HG03175 (cell line): ENCODE data around the gene RGS3.

Source experiments
- ATAC-seq: cut with Tn5 transposase; IDR thresholded peaks from one replicate; pipeline ENCODE4 v1.9.1; 2021; ENCODE audit warnings: mild to moderate bottlenecking, moderate library complexity; ENCODE audit not compliant: unreplicated experiment

RGS3 gene

DNA sequence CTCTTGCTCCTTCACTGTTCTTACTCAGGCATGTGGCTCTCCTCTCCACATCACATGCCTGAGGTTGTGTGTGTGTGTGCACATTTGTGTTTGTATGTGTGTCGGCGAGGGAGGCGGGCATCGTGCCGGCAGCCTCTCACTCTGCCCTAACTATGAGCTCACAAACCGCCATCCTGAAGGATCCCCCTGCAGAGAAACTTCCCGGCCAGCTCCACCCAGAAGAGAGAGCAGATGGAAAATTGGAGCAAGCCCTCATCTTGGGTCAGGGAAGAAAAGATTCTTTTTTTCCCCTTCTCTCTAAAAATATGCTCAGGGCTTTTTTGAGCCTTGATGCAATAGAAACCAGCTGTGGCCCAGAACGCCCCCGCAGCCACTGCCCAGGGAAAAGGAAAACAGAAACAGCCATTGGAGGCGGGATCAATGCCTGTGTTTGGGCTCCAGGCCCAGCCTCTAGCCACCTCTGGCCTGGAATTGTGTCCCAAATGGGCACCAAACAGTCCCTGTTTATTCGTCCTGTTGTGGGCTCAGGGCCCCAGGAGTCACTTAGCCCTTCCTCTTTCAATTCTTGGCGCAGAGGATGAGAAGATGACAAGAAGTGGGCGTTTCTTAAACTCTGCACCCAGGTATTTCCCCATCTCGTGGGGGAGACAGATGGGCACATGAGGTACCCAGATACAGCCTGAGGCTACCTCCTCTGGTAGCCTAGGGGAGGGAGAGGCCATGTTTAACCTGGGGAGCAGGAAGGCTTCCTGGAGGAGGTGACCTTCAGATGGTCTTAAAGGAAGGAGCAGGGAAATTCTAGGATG lies 151.5 kb downstream of the RGS3 start:
- no peak for ATAC-seq

DNA sequence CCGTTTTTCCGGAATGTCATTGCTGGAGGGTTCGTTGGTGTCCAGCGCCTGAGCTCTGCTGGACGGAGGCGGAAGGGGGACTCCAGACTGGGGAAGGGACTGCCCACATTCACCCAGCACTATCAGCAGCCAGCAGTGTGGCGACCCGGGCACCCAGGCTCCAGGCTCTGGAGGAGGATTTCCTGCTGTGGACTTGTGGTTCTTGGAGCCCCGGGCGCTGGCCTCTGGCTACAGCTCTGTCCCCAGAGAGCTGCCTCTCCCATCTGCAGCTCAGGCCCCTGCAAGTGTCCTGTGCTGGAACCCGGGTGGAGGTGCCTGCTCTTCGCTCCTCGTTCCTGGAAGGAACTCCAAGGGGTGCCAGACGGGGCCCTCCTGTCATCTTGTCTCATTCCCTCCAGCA lies 152.6 kb downstream of the RGS3 start:
- ATAC-seq: no peak

DNA sequence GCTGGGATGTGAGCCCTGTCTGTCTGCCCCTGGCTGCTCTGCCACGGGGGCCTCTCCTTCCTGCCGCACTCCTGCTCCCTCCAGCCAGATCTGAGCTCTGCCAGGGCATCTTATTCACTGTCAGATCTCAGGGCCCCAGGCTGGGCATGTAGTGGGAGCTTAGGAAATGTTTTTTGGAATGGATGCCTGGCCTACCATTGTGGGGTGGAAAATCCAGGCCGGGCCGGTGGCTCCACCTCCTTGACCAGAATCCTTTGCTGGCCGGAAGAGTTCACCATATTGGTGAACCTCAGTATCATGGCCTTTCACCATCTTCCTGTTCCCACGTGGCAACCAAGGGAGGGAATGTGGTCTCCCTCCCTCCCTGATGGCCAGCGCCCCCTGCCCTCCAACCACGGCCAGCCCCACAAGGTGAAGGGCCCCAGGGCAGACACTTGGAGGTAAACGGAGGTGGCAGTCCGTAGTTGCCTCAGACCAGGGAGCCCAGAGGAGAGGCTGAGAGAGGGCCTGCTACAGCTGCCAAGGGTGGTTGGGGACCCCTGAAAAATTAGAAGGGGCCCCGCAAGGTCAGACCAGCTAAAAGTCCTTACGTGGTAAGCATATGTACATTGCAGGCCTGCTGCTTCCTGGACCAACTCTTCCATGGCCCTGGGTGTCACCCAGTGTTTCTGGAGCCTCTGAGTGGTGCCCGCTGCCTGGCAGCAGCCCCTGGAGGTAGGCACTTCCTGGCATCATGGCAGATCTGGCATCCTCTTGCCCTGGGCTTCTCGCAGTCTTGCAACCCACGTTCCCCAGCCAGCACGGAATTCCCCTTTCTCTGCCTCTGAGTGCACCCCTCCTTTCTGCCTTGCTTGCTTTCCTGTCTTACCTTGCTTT lies 153.3 kb downstream of the RGS3 start:
- ATAC-seq: no peak

DNA sequence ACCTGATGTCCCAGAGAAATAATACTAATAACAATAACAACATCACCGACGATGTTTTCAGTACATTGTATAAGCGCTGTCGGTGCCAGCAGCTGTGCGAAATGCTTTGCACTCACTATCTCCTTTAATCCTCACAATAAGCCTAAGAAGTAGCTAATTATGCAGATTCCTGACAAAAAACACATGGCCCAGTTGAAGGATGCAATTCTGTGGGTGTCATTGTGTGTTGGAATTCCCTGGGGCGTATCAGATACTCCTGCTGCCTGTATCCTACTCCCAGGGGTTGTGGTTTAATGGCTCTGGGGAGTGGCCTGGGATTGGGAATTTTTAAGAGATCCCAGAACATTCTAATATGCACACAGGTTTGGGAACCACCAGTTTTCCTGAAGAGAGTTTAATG lies 154.0 kb downstream of the RGS3 start:
- ATAC-seq: no peak

DNA sequence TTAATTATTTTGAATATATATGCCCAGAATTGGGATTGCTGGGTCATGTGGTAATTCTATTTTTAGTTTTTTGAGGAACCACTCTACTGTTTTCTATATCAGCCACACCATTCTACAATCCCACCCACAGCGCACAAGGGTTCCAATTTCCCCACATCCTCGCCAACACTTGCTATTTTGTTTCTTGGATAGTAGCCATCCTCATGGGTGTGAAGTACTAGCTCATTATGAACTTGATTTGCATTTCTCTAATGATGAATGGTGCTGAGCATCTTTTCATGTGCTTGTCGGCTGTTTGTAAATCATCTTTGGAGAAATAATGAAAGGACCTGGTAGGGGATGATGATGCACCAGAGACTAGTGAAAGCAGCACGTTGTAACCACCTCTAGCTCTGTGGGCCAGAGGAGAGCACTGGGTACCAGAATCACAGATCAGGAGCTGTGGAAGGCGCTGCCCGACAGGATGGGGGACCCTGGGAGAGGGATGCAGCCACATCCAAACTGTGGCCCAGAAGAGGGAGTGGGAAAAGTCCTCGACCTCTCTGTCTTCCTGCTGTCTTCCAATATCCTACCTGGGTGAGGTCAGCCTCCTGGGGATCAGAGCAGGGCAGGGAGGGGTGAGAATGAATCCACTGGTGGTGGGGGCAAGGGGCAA lies 155.4 kb downstream of the RGS3 start:
- no peak for ATAC-seq

DNA sequence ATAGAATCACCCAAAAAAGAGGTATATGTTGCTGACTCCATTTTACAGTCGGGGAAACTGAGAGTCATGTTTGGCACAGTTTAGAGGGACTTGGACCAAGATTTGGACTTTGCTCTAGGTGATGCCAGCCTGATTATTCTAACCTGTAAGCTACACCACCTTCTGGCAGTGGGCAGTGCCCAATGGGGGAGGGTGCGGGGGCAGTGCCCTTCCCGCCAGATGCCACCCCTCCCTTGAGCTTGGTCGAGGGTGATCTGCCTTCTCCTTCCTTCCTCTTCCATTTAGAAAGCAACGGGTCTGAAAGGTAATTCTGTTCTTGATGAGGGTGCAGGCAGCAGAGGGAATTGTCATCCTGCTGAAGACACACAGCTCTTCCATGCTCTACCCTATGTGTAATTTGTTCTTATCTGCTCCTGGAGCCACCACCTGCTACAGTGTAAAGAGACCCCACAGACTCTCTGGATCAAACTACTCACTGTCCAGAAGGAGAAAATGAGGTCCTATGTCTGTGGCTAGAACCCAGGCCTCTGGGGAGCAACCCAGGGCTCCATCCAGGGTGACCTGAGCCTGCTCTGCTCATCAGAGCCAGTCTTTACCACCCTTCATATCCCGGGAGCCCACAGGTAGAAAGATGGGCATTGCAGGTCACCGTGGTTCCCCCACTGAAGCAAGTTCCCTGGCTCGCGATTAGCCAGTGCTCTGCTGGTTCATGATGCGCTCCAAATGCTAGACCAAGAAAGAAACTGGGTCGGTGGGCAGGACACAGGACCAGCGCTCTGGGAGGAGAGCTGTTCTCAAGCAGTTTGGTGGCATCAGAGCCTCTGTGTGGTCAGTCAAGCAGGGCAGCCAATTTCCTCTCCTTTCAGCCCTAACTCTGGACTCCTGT lies 156.2 kb downstream of the RGS3 start:
- ATAC-seq: no peak

DNA sequence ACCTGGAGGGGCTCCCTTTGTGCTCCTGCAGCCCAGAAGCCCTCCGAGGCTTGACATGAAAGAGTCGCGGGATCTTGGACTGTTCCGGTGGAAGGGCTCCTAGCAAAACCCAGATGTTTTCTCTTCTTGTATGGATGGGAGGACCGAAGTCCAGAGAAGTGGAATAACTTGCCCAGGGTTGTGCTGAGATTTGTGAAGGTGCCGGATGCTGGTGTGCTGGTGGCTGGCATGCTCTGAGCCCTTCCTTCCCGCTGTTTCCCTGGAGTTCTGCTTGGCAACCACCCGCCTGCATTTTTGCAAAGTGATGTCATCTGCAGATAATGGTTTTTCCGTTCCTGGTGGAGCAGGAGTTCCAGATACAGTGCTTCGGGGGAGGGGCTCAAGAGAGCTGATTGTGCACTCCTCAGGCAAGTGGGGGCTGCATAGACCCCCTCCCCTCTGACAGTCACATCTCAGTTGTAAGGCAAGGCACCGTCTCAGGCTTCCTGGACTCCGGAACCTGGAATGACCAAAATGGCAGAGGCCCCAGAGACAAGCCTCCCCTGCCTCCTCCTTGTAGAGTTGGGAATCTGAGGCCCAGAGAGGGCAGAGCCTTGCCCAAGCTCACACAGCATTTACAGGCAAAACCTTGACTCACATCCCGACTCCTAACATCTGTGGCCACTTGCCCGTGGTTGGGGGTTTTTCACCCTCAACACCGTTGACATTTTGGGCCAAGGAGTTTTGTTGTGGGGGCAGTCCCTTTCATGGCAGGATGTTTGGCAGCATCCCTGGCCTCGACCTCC lies 157.0 kb downstream of the RGS3 start:
- ATAC-seq: no peak

DNA sequence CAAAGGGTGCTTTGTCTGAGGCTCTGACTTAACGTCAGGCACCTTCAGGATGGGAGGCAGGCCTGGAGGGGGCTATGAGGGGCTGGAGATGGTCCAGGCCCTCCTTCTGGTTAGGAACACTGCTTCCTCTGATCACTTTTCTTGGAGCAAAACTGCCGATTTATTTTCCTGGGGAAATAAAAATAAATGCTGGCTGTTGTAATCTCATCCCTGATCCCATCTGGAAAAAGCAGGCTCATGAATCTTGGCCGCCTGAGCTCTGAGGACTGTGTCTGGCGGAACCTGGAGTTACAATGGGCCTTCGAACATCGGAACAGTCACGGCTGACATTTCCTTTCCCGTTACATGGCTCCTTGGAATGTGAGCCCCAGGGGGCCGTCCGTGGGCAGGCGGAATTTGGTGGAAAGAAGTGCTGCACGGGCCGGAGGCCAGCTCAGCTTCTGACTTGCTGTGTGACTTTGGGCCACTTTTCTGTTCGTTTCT lies 157.8 kb downstream of the RGS3 start:
- ATAC-seq: no peak

DNA sequence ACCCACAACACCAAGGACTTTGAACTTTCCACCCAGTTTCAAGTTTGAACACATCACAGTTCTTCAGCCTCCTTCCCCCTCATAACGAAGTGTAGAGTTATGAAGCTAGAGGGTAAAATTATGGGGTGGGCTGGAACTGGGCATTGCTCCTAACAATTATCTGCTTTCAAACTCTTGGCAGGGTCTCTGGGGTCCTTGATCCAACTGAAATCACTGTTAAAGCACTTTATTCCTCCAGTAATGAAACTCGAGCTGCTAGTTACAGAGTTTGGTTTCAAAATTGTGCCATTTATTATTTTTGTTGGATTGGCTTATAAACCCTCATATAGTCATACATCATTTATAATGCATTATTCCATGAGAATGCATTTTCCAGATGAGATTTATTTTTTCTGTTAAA lies 158.5 kb downstream of the RGS3 start:
- ATAC-seq: no peak

DNA sequence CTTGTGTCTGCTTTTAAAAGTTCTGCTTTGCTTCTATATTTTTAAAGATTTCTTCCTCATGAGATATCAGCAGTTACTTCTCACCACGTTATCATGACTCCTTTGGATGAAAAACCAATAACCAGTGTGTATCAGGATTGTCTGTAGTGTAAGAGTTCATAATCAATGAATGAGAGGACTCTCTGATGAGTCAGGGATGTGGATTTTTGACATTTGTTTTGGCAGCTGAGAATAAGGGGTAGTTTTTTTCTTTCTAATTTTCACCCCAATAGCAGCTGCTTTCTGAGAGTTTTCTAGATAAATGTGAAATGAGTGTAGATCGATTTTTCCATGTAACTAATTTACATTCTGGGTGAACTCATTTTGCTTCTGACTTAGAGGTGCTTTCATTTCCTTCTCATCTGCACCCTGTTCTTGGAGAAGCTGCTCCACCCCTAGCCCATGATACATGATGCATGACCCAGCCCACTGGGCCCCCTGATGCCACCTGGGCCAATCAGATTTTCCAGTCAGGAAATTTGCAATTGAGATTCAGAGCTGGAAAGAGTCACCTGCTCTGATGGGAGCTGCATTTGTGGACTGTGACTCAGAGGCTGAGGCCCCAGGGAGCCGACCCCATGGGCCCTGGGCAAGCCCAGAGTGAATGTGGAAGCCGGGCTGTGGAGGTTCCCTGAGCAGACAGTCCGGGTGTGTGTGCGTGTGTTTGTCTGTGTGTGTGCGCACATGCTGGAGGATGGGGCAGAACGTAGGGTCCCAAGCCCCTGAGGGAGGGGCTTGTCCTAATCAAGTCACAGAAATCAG lies 159.3 kb downstream of the RGS3 start:
- ATAC-seq: peak; percentile 80

DNA sequence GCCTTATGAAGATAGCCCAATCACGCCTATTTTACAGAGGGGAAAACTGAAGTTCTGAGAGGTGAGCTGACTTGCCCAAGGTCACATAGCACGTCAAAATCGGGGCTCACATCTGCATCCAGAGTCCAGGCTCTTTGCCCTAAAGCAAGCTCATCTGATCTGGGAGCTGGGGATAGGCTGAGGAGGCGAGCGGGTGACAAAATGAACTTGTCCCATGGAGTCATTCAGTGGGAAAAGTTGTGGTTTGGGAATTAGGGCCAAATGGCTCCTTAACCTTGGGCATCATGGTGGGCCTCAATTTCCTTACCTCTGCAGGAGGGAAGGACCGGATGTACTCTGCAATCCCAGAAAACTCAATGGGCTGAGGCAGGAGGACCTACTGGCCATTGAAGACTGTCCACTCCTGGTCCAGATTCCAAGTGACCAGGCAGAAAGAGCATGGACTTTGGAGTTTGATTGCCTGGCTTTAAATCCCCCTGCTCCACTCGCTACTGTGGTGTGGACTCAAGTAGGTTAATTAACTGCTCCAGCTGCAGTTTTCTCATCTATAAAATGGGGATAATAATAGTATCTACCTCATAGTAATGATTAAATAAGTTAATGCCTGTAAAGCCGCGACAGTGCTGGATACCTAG lies 160.4 kb downstream of the RGS3 start:
- ATAC-seq: no peak

DNA sequence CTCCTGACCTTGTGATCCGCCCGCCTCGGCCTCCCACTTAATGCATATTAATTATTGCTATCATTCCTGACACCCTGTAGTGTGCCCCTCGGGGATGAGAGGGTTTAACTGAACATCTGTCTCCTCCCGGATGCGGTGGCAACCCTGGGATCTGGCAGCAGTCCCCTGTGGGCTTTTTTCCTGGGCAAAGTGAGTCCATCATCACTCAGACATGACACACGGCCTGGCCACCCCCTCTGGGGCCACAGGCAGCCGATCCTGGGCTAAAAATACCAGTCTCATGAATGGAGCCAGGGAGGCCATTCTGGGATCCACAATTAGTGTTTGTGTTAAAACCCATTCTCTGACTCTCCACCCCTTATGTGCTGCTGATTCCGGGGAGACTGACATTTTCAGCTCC lies 161.2 kb downstream of the RGS3 start:
- no peak for ATAC-seq

DNA sequence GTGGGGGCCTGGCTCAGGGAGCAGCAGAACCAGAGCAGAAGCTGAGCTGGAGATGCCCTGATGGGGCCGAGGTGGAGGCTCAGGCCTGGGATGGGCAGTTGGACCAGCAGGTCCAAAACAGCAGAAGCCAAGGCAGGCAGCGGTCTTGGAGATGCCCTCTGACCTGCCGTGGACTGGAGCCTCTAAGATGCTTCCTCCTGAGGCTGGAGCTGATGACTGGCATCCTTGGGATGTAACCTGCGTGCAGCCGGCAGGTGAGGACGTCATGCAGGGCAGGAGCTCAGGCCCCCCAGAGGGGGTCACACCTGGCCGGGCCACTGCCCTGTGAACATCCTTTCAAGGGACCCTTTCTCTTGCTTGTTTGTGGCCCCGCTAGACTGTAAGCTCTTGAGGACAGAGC lies 162.0 kb downstream of the RGS3 start:
- ATAC-seq: no peak

DNA sequence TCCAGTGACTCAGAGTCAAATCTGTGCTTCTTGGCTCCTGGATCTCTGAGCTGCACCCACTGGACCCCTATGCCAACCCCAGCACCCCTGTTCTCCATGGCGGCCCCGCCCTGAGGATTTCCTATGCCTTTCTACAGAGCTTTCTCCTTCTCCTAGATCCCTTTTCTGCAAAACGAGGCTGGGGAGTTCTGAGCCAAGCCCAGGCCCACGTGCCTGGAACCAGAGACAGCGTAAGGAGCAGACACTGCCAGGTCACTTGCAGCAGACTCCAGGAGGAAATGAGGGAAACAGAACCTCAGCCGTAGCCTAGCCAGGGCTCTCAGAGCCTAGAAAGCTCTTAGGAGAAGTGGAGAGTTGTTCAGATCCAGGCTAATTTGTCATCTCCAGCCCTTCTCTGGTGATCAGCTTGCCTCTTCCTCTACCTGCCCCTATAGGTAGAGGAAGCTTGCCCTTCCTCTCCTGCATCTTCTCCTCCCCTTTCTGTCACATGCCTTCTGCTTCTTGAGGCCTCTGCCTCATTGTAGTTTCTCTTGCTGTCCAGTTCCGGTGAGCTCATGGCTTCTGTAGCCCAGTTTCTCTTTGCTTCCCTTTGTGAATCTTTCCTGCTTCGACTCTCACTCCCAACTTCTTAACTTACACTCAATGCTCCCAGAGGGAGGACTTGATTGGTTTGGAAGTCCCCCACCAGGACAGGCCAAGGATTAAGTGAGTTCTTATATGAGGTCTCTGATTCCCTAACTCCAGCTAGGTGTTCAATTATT lies 163.4 kb downstream of the RGS3 start:
- no peak for ATAC-seq

DNA sequence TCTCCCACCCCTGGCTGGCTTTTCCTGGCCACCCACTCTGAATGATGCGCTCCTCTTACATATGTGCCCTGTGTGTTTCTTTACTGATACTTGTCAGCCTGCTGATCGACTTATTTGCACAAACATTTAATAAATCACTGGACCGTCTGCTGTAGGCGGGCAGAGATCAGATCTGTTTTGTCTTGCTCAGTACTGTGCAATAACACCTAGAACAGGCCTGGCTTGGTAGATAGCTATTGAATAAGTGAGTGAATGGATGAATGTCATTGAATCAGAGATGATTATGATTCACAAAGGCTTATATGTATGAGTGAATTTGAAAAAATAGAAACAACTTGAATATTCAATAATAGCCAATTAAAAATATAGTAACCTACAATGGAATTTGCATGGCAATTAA lies 165.1 kb downstream of the RGS3 start:
- ATAC-seq: no peak

DNA sequence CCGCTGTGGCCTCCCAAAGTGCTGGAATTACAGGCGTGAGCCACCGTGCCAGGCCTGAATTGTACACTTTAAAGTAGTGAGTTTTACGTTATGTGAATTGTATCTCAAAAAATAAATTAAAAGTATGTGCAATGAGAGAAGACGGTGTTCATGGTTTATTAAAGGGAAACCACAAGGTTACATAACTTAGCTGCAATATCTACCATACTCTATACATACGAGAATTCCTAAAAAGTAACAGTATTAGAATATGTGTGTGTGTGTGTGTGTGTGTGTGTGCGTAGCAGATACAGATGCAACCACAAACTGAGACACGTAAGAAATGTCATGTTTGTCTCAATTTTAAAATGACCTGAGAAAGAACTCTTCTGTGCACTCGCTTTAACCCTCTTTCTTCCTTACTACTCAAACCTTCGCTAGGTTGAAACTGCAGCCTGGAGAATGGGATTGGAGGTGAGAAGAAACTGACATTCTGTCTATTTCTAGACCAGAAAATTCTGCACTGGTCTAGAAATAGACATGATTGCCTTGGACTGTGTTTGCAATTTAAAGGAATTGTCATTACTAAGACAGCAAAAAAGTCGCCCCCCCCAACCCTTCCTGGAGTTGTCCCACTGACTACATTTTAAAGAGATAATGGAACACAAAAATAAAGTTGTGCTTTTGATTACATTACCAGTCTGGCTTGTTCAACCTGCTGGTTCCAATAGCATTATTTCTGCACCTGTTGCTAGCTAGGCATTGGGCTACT lies 167.0 kb downstream of the RGS3 start:
- no peak for ATAC-seq

DNA sequence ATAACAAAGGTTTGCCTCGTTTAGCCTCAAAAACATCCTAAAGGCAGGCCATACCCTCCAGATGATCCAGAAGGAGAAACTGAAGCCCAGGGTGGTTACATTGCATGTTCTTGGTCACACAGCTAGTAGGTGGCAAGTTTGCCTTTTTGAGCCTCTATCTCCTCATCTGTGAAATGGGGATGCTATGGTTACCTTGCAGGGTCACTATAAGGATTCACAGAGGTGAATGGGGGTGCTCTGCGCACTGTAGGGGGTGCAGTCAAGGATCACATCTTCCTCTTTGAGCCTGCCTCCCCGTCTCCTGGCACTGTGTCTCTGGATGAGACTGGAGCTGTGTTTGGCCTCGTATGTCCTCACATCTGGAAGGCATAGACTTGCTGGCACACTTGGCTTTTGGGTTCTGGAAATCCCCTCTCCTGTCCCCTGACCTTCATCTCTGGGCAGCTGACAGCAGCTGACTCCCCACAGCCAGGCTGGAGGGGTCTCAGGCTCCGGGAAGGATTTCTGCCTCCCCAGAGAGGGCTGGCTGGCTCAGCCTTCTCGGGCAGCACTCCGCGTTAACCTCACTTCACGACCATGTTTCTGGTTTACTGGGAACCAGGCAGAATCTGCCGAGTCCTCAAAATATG lies 167.7 kb downstream of the RGS3 start:
- no peak for ATAC-seq
